Glomerular visceral epithelial cell (primary cell): Measurements from ENCODE around the gene VSTM4.
A peak's percentile ranks its signal among the peaks of the same experiment; 100 is the strongest.

ENCODE experiments used
- DNase-seq: peaks from one replicate; pipeline ENCODE4 v3.0.0-alpha.2; 2016; ENCODE audit errors: extremely low spot score

Gene VSTM4

GRCh38 chr10:49141541-49142332, 26.4 kb upstream of the VSTM4 start:
- DNase-seq, result no peak

GRCh38 chr10:49140304-49141177, 25.2 kb upstream of the VSTM4 start:
- peak; percentile 43 for DNase-seq

DNA sequence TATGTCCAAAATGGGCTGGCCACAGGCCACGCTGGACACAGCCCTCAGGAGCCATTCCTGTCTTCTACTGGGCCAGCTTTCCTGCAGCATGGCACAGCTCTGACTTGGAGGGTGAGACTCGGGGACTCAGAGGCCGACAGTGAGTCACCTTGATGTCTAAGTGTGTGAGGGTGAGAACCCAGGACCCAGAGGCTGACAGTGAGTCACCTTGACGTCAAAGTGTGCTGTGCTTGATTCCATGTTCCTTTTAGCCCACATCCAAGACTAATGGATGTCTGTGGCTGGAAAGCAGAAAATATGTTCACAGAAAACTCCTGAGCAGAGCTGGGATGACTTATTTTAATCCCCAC, 24.5 kb upstream of the VSTM4 start:
- peak; percentile 95 for DNase-seq

DNA sequence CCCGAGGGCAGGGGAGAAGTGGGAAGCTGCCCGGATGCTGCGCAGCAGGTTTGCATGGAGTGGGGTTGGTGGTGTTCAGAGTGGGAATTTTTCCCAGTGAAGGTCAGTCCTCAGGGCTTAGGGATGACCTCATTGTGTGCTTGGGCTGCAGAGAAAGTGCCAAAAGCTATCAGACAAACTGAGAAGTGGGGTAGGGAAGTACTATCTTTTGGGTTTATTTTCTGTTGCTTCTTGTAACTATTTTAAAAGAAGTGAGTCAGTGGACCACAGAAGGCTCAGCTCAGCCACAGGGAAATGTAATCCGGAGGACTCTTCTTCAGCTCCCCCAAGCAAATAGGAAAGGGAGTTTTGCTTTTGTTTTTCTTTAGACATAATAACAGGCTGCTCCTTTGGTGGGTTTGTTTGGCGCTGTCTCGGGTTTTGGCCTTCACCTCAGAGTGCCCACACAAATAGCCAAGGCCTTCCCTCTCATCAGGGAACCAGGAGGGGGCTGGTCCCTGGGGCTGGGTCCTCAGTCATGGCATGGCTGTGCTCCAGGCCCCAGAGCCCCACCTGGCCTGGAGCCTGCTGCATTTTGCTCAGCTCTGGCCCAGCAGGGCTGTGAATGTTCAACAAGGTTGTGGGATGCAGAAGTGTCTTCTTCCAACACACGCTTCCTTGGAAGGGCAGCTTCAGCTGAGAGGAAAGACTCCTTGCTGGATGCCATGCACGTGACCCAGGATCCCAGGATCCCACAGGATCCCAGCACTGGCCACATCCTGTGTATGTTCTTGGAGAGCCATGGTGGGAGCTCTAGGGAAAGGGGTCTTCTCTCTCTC, 23.9 kb upstream of the VSTM4 start:
- DNase-seq, result peak; percentile 79

DNA sequence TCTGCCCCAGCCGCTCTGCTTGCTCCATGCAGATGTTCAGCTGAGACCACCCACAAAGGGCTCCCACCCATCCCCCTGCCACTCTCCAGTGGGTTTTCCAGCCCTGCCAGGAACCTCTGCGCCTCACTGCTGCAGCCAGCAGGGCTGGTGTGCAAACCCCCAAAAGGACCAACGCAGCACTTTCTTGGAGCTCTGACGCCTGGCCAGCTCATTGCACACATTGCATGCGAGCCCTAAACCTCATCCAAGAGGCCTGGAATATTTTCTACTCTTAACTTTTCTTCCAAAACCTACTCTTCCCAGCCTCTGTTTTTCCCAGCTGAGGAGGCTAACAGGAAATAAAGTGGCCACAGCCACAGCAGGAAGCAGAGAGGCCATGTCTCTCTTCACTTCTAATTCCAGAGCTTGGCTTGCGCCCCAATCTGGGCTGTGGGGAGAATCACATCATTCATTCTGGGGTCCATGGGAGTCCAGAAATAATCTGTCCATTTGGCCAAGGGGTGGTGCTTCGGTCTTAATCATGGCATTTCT, 23.1 kb upstream of the VSTM4 start:
- DNase-seq, result peak; percentile 23

- DNase-seq, result no peak
Measured at GRCh38 chr10:49136525-49136924, 21.2 kb upstream of the VSTM4 start.

GRCh38 chr10:49135575-49136313, 20.4 kb upstream of the VSTM4 start:
- no peak for DNase-seq

DNA sequence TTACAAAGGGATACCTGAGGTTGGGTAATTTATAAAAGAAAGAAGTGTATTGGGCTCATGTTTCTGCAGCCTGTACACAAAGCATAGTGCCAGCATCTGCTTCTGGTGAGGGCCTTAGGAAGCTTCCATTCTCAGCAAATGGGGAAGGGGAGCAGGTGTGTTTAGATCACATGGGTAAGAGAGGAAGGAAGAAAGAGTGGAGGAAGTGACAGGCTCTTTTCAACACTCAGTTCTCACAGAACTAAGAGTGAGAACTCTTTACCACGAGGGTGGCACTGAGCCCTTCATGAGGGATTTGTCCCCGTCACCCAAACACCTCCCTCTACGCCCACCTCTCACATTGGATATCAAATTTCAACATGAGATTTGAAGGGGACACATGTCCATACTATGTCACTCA, 19.0 kb upstream of the VSTM4 start:
- no peak for DNase-seq

- no peak for DNase-seq
Measured at GRCh38 chr10:49133706-49134248, 18.5 kb upstream of the VSTM4 start, which contains the start of gene FAM170B. Gene FAM170B, minus strand, starts transcription at chr10:49134021. Its CDS starts 103 bp downstream, at chr10:49133918.

- DNase-seq, result no peak
Measured at GRCh38 chr10:49132362-49132737, 17.0 kb upstream of the VSTM4 start.

GRCh38 chr10:49131507-49132361, 16.4 kb upstream of the VSTM4 start:
- DNase-seq, result no peak

DNA sequence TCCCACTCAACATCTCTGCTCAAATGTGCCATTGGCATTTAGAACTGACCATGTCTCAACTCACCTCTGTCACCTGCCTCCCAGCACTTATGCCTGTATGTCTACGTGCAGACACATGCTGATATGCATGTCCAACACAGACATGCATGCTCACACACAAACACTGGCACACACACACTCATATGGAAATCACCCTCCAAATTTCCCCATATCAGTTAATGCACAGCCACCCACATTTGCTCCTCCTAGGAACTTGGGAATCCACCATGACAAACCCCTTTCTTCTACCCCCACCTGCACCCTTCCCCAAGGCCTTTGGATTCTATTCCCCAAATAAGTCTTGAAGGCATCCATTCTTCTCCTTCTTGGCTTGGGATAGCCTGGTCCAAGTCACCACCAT, 14.1 kb upstream of the VSTM4 start:
- no peak for DNase-seq

GRCh38 chr10:49128854-49129253, 13.5 kb upstream of the VSTM4 start:
- no peak for DNase-seq

GRCh38 chr10:49123981-49124950, 8.9 kb upstream of the VSTM4 start:
- peak; percentile 49 for DNase-seq

DNA sequence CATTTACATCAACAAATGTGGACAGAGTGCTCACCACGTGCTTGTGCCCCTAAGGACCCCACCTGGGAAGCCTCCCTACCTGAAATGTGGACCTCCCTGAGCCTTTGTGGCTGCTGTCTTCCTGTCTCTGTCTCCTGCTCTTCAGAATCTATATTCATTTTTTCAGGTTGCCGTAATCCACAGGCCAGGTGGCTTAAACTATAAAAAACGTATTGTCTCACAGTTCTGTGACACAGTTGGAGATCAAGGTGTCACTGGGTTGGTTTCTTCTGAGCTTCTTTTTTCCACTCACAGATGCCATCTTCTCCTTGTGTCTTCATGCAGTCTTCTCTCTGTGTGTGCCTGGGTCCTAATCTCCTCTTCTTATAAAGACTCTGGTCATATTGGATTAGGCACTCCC, 5.6 kb upstream of the VSTM4 start:
- DNase-seq, result no peak

DNA sequence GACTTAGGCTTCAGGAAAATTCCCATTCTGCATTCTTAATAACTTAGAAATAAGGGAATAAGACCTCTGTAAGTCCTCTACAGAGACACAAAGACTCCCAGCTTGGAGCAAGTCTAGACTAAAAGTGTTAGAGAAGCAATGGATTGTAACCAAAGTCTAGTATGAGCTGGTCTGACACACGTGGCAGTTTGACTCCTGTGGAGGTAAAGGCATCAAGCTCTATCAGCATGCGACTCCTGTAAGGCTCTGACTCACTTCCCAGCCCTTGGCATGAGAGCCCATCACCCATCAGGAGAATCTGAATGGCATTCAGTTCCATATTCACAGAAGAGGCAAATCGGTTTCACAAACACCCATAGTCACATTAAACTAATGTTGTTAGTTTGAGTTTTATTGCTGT, 4.4 kb upstream of the VSTM4 start:
- DNase-seq, result peak; percentile 82

GRCh38 chr10:49118430-49119074, 3.2 kb upstream of the VSTM4 start:
- no peak for DNase-seq

DNA sequence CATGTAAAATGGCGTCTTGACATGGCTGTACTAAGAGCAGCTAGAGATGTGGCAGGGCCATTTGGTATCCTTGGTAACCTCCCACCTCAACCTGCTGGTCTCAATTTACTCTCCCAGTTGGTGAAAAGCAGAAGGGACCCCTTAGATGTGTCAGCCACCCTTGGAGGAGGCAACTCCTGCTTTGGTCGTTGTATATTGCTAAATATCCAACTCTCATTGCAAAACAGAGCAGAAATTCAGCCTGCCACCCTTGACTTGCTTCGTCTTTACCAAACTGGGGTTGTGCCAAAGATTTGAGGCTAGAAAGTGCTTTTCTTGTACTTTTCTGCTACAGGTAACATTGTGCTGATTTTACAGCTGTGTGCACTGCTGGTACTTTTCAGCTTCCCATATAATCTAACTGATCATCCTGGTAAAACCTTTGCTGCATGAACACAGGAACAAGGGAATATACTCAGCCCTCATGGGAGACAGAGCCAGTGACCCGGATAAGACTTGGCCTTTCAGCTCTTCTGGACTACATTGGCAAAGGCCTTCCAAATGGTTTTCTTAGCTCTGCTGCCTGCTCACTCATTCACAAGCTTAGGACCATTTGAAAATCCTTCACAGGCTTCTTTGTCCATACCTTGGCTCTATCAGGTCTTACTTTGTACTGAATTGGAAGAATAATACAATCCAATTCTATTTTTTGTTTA, 2.2 kb upstream of the VSTM4 start:
- DNase-seq, result no peak
